ACC112 (cell line): ENCODE results near the gene NOBOX.

Source experiments
- H2AFZ ChIP-seq: fragments of 200-600 bp; sonication (generic); one replicate; pipeline ENCODE4 v1.6.0; 2017; ENCODE audit warnings: antibody characterized with exemption, low read length; ENCODE audit not compliant: unreplicated experiment
- H3K27ac ChIP-seq: fragments of 200-600 bp; sonication (generic); 2 replicates; pipeline ENCODE4 v1.5.1; 2014; ENCODE audit warnings: low read depth, mild to moderate bottlenecking, antibody characterized with exemption, low read length, moderate library complexity
- H3K27me3 ChIP-seq: fragments of 200-600 bp; sonication (generic); 2 replicates; pipeline ENCODE4 v1.6.1; 2014; ENCODE audit warnings: mild to moderate bottlenecking, antibody characterized with exemption, low read length, moderate library complexity, mixed read lengths; ENCODE audit not compliant: insufficient read depth
- H3K36me3 ChIP-seq: fragments of 200-600 bp; sonication (generic); 2 replicates; pipeline ENCODE4 v1.6.1; 2016; ENCODE audit warnings: mild to moderate bottlenecking, antibody characterized with exemption, low read length, moderate library complexity, mixed read lengths; ENCODE audit not compliant: insufficient read depth
- H3K4me1 ChIP-seq: fragments of 200-600 bp; sonication (generic); one replicate; pipeline ENCODE4 v1.6.1; 2016; ENCODE audit warnings: low read length, mixed read lengths; ENCODE audit not compliant: insufficient read depth, unreplicated experiment, control insufficient read depth
- H3K4me3 ChIP-seq: fragments of 200-600 bp; sonication (generic); 2 replicates; pipeline ENCODE4 v1.5.1; 2014; ENCODE audit warnings: mild to moderate bottlenecking, low read depth, low read length
- H3K79me2 ChIP-seq: fragments of 200-600 bp; sonication (generic); one replicate; pipeline ENCODE4 v1.6.0; 2016; ENCODE audit warnings: low read length; ENCODE audit not compliant: control insufficient read depth, unreplicated experiment, insufficient read depth

NOBOX gene

GRCh38 chr7:144415858-144416257 lies 12.4 kb upstream of the NOBOX start:
- H2AFZ ChIP-seq: no peak overlapping the region
- H3K79me2 ChIP-seq: no peaks in the 10 kb centered on the region
- no peak overlapping the region for H3K4me3 ChIP-seq
- H3K36me3 ChIP-seq: no peaks in the 10 kb centered on the region
- H3K27me3 ChIP-seq: peaks cover 23% of the 10 kb centered on the region
- no peak overlapping the region for H3K27ac ChIP-seq
- no peaks in the 10 kb centered on the region for H3K4me1 ChIP-seq

- H2AFZ ChIP-seq: no peak overlapping the region
- H3K27ac ChIP-seq: no peak overlapping the region
- H3K27me3 ChIP-seq: peaks cover 23% of the 10 kb centered on the region
- no peak overlapping the region for H3K4me3 ChIP-seq
- no peaks in the 10 kb centered on the region for H3K36me3 ChIP-seq
- no peaks in the 10 kb centered on the region for H3K4me1 ChIP-seq
- H3K79me2 ChIP-seq: no peaks in the 10 kb centered on the region
Measured at GRCh38 chr7:144414815-144415214, 11.3 kb upstream of the NOBOX start.

- Histone ChIP-seq H3K4me1 (peaks cover 9% of the 10 kb centered on the region), H3K27ac (no peak overlapping the region), H2AFZ (no peak overlapping the region), H3K4me3 (no peak overlapping the region), H3K36me3 (no peaks in the 10 kb centered on the region), H3K27me3 (peaks cover 23% of the 10 kb centered on the region), H3K79me2 (no peaks in the 10 kb centered on the region)
Measured at GRCh38 chr7:144410441-144410840, 6.9 kb upstream of the NOBOX start.

- H2AFZ ChIP-seq: no peak overlapping the region
- H3K36me3 ChIP-seq: no peaks in the 10 kb centered on the region
- peaks cover 5% of the 10 kb centered on the region; the same call in 1 of the 2 replicates for H3K27me3 ChIP-seq
- H3K4me3 ChIP-seq: no peak overlapping the region
- H3K79me2 ChIP-seq: no peaks in the 10 kb centered on the region
- H3K27ac ChIP-seq: no peak overlapping the region
- peaks cover 9% of the 10 kb centered on the region for H3K4me1 ChIP-seq
Measured at GRCh38 chr7:144408121-144408520, 4.6 kb upstream of the NOBOX start.

- Histone ChIP-seq H2AFZ (no peak overlapping the region), H3K4me1 (peaks cover 9% of the 10 kb centered on the region), H3K4me3 (0 out of 2 replicates have a peak overlapping the region, but pooled peaks have one; percentile 15), H3K79me2 (no peaks in the 10 kb centered on the region), H3K27ac (no peak overlapping the region), H3K27me3 (peaks cover 5% of the 10 kb centered on the region; the same call in 1 of the 2 replicates), H3K36me3 (no peaks in the 10 kb centered on the region)
Measured at GRCh38 chr7:144407266-144407931, 3.9 kb upstream of the NOBOX start.

GRCh38 chr7:144404946-144405345 lies 1.5 kb upstream of the NOBOX start:
- Histone ChIP-seq H3K27me3 (peaks cover 14% of the 10 kb centered on the region), H3K27ac (no peak overlapping the region), H2AFZ (no peak overlapping the region), H3K79me2 (no peaks in the 10 kb centered on the region), H3K4me3 (no peak overlapping the region), H3K36me3 (no peaks in the 10 kb centered on the region), H3K4me1 (peaks cover 9% of the 10 kb centered on the region)

GRCh38 chr7:144403102-144403501 lies 391 bp downstream of the NOBOX start:
- no peaks in the 10 kb centered on the region for H3K36me3 ChIP-seq

GRCh38 chr7:144401490-144401889 lies 2.0 kb downstream of the NOBOX start:
- no peak overlapping the region for H3K4me3 ChIP-seq
- H3K36me3 ChIP-seq: no peaks in the 10 kb centered on the region
- H3K27ac ChIP-seq: no peak overlapping the region
- H2AFZ ChIP-seq: no peak overlapping the region
- no peaks in the 10 kb centered on the region for H3K79me2 ChIP-seq
- peaks cover 31% of the 10 kb centered on the region for H3K27me3 ChIP-seq
- H3K4me1 ChIP-seq: peaks cover under 1% of the 10 kb centered on the region

More at GRCh38 chr7:144403102-144403501, 391 bp downstream of the NOBOX start:
- H3K27me3 ChIP-seq: peaks cover 26% of the 10 kb centered on the region
- no peak overlapping the region for H2AFZ ChIP-seq
- no peak overlapping the region for H3K4me3 ChIP-seq
- no peaks in the 10 kb centered on the region for H3K79me2 ChIP-seq
- no peak overlapping the region for H3K27ac ChIP-seq
- peaks cover 9% of the 10 kb centered on the region for H3K4me1 ChIP-seq

DNA sequence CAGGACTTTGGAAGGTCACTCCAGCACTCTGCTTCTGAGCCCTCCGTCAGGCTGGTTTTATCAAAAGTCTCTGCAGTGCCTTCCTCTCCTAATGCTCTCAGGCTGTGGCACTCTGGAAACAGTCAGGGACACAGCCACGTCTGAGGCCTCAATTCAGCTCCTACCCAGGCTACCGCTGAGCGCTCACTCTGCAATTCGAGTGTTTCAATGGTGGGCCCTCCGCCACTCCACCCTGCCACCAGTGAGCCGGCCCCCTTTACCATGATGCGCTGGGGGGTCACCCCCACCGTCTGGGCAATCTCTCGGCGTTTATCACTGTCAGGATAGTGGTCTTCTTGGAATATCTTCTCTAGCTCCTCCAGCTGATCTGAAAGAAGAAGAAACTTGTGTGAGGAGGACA lies 3.5 kb downstream of the NOBOX start:
- Histone ChIP-seq H2AFZ (no peak overlapping the region), H3K36me3 (no peaks in the 10 kb centered on the region), H3K27me3 (peaks cover 31% of the 10 kb centered on the region)

GRCh38 chr7:144398911-144399310 lies 4.6 kb downstream of the NOBOX start:
- no peaks in the 10 kb centered on the region for H3K36me3 ChIP-seq
- H3K27ac ChIP-seq: no peak overlapping the region
- no peaks in the 10 kb centered on the region for H3K79me2 ChIP-seq
- no peak overlapping the region for H3K4me3 ChIP-seq
- no peak overlapping the region for H2AFZ ChIP-seq
- H3K27me3 ChIP-seq: peaks cover 31% of the 10 kb centered on the region
- no peaks in the 10 kb centered on the region for H3K4me1 ChIP-seq

More for the DNA sequence above, 3.5 kb downstream of the NOBOX start:
- no peaks in the 10 kb centered on the region for H3K4me1 ChIP-seq
- H3K4me3 ChIP-seq: no peak overlapping the region
- H3K79me2 ChIP-seq: no peaks in the 10 kb centered on the region
- no peak overlapping the region for H3K27ac ChIP-seq

GRCh38 chr7:144398291-144398690 lies 5.2 kb downstream of the NOBOX start:
- no peak overlapping the region for H3K4me3 ChIP-seq
- no peak overlapping the region for H2AFZ ChIP-seq
- no peaks in the 10 kb centered on the region for H3K36me3 ChIP-seq
- no peaks in the 10 kb centered on the region for H3K79me2 ChIP-seq
- H3K27me3 ChIP-seq: peaks cover 31% of the 10 kb centered on the region
- no peak overlapping the region for H3K27ac ChIP-seq
- H3K4me1 ChIP-seq: no peaks in the 10 kb centered on the region
